ENCODE measurements around the gene PLCL1. TPM values are rescaled to one million over a fixed set of nuclear protein-coding genes. Genes with fewer than 3 reads are reported as not detected.

The PLCL1 gene
- total RNA-seq, 1 experiment from 2014 or later: 0.07 TPM

- ChIA-PET CTCF (no interaction called here), POLR2A (no interaction called here), RAD21 (ENCODE audit: low non-redundant PET in 1 of 2, low total read pairs in 2 of 2, uncharacterized antibody in 2 of 2, unreplicated experiment in 2 of 2) (no interaction called here)
- Histone ChIP-seq H3K9me2 (ENCODE audit: insufficient read depth) (no peaks in the 10 kb centered on the region), H3K27me3 (ENCODE audit: insufficient read depth, low read length) (peaks cover 11% of the 10 kb centered on the region; the same call in 1 of the 2 replicates), H3K4me2 (ENCODE audit: low read length) (no peak overlapping the region), H3K79me2 (ENCODE audit: insufficient read depth, low read length) (no peaks in the 10 kb centered on the region), H3K27ac (ENCODE audit: low read depth, low read length) (no peak overlapping the region), H3K4me3 (replicated peaks in 1 of 2; ENCODE audit: low read depth in 1 of 2, low read length in 2 of 2) (no peak overlapping the region), H3K9ac (ENCODE audit: low read length) (no peak overlapping the region), H3K9me3 (ENCODE audit: control insufficient read depth in 1 of 2, insufficient read depth in 1 of 2, low read depth in 1 of 2, low read length in 2 of 2) (no peaks in the 10 kb centered on the region), H2AFZ (ENCODE audit: low read depth, low read length, poor library complexity, severe bottlenecking) (no peak overlapping the region), H3K4me1 (ENCODE audit: control insufficient read depth in 1 of 2, insufficient read depth in 2 of 2, low read length in 2 of 2) (no peaks in the 10 kb centered on the region), H3K36me3 (ENCODE audit: control insufficient read depth in 1 of 2, insufficient read depth in 2 of 2, low read length in 2 of 2) (no peaks in the 10 kb centered on the region), H4K20me1 (ENCODE audit: insufficient read depth) (no peaks in the 10 kb centered on the region)
- TF ChIP-seq EZH2phosphoT487 (IDR thresholded peaks at IDR 0.05; ENCODE audit: borderline replicate concordance): no peak
- no peak for TF ChIP-seq SIN3A (IDR thresholded peaks at IDR 0.05; ENCODE audit: low read depth)
- TF ChIP-seq TCF7L2 (IDR thresholded peaks at IDR 0.05; ENCODE audit: borderline replicate concordance, extremely low read depth, insufficient read depth, insufficient read length): no peak
- TF ChIP-seq POLR2A (IDR thresholded peaks at IDR 0.05; ENCODE audit: borderline replicate concordance, extremely low read depth, insufficient read depth, insufficient read length): no peak
- no peak for TF ChIP-seq REST (IDR thresholded peaks at IDR 0.05; ENCODE audit: low read depth)
- no peak for TF ChIP-seq POLR2AphosphoS5 (IDR thresholded peaks at IDR 0.05; ENCODE audit: low read depth, low read length)
- TF ChIP-seq EGR1 (IDR thresholded peaks at IDR 0.05; ENCODE audit: low read depth): no peak
- no peak for TF ChIP-seq SRF (IDR thresholded peaks at IDR 0.05; ENCODE audit: low read depth)
- no peak for TF ChIP-seq ATF3 (IDR thresholded peaks at IDR 0.05)
- no peak for TF ChIP-seq CEBPB (IDR thresholded peaks at IDR 0.05; ENCODE audit: low read depth)
- TF ChIP-seq FOSL1 (IDR thresholded peaks at IDR 0.05; ENCODE audit: low read depth): no peak
- no peak for ATAC-seq
- intact Hi-C loops (cut with micrococcal nuclease): no loop called here
- BruUV-seq (replicated peaks): no TSS peak
- DNase-seq (ENCODE audit: low read depth, low spot score): no peak
Measured at GRCh38 chr2:198072655-198073054, 268.3 kb downstream of the PLCL1 start.

Data from HCT116 (cell line).